ENCODE data around the gene PDGFRA.

The PDGFRA gene

GRCh38 chr4:54276641-54277430 is 47.7 kb downstream of the PDGFRA start:
- Mint-ChIP-seq H3K4me3 (no peak overlapping the region), H3K4me1 (no peaks in the 10 kb centered on the region), H3K27ac (ENCODE audit: low read depth) (no peak overlapping the region), H3K36me3 (ENCODE audit: insufficient read depth) (no peaks in the 10 kb centered on the region), H3K9me3 (no peaks in the 10 kb centered on the region), H3K27me3 (peaks cover 45% of the 10 kb centered on the region)
- no peak for ATAC-seq (replicated peaks; ENCODE audit: extremely low read depth, poor library complexity, severe bottlenecking)
- no peak for DNase-seq (ENCODE audit: low spot score in 2 of 2)

GRCh38 chr4:54277691-54278090 is 48.6 kb downstream of the PDGFRA start:
- no peak for DNase-seq (ENCODE audit: low spot score in 2 of 2)
- Mint-ChIP-seq H3K4me3 (no peak overlapping the region), H3K36me3 (ENCODE audit: insufficient read depth) (no peaks in the 10 kb centered on the region)

GRCh38 chr4:54278216-54278615 is 49.1 kb downstream of the PDGFRA start:
- Mint-ChIP-seq H3K27ac (ENCODE audit: low read depth) (no peak overlapping the region), H3K4me1 (no peaks in the 10 kb centered on the region), H3K4me3 (no peak overlapping the region), H3K27me3 (peaks cover 41% of the 10 kb centered on the region), H3K36me3 (ENCODE audit: insufficient read depth) (no peaks in the 10 kb centered on the region), H3K9me3 (no peaks in the 10 kb centered on the region)
- ATAC-seq (replicated peaks; ENCODE audit: extremely low read depth, poor library complexity, severe bottlenecking), result no peak
- no peak for DNase-seq (ENCODE audit: low spot score in 2 of 2)

More at GRCh38 chr4:54277691-54278090, 48.6 kb downstream of the PDGFRA start:
- ATAC-seq (replicated peaks; ENCODE audit: extremely low read depth, poor library complexity, severe bottlenecking), result no peak
- H3K4me1 Mint-ChIP-seq, result no peaks in the 10 kb centered on the region
- no peak overlapping the region for H3K27ac Mint-ChIP-seq (ENCODE audit: low read depth)
- H3K27me3 Mint-ChIP-seq, result peaks cover 45% of the 10 kb centered on the region
- H3K9me3 Mint-ChIP-seq, result no peaks in the 10 kb centered on the region

GRCh38 chr4:54281054-54281766 is 52.1 kb downstream of the PDGFRA start:
- H3K4me3 Mint-ChIP-seq, result no peak overlapping the region
- no peak overlapping the region for H3K27ac Mint-ChIP-seq (ENCODE audit: low read depth)
- H3K9me3 Mint-ChIP-seq, result peaks cover 7% of the 10 kb centered on the region
- peaks cover 16% of the 10 kb centered on the region for H3K27me3 Mint-ChIP-seq
- DNase-seq (ENCODE audit: low spot score in 2 of 2) (no peak), ATAC-seq (replicated peaks; ENCODE audit: extremely low read depth, poor library complexity, severe bottlenecking) (no peak)
- no peaks in the 10 kb centered on the region for H3K36me3 Mint-ChIP-seq (ENCODE audit: insufficient read depth)
- no peaks in the 10 kb centered on the region for H3K4me1 Mint-ChIP-seq

- Mint-ChIP-seq H3K9me3 (peaks cover 7% of the 10 kb centered on the region), H3K4me3 (no peak overlapping the region), H3K27me3 (peaks cover 2% of the 10 kb centered on the region), H3K4me1 (no peaks in the 10 kb centered on the region), H3K36me3 (ENCODE audit: insufficient read depth) (no peaks in the 10 kb centered on the region), H3K27ac (ENCODE audit: low read depth) (no peak overlapping the region)
- DNase-seq (ENCODE audit: low spot score in 2 of 2) (no peak), ATAC-seq (replicated peaks; ENCODE audit: extremely low read depth, poor library complexity, severe bottlenecking) (no peak)
Measured at GRCh38 chr4:54282837-54283236, 53.7 kb downstream of the PDGFRA start.

- ATAC-seq (replicated peaks; ENCODE audit: extremely low read depth, poor library complexity, severe bottlenecking), result no peak
Measured at GRCh38 chr4:54289316-54289715, 60.2 kb downstream of the PDGFRA start.

DNA sequence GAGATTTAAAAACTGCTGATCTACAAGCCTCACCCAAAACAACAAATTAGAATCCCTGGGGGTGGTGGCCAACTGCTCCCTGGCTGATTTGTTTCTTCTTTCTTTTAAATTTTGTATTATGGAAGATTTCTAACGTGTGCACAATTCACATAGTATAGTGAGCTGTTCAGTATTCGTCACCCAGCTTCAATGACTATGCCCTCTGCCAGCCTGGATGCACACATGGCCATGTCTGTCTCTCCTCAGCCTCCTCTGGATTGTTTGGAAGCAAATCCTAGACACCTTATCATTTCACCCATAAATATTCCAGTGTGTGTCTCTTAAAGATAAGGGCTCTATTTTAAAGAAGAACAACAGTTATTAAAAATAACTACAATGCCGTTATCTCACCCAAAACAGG is 61.9 kb downstream of the PDGFRA start:
- H3K4me3 Mint-ChIP-seq, result no peak overlapping the region
- no peak for ATAC-seq (replicated peaks; ENCODE audit: extremely low read depth, poor library complexity, severe bottlenecking)
- H3K4me1 Mint-ChIP-seq, result no peaks in the 10 kb centered on the region
- no peaks in the 10 kb centered on the region for H3K36me3 Mint-ChIP-seq (ENCODE audit: insufficient read depth)
- DNase-seq (ENCODE audit: low spot score in 2 of 2), result no peak
- peaks cover 35% of the 10 kb centered on the region for H3K27me3 Mint-ChIP-seq
- no peak overlapping the region for H3K27ac Mint-ChIP-seq (ENCODE audit: low read depth)
- no peaks in the 10 kb centered on the region for H3K9me3 Mint-ChIP-seq

More at GRCh38 chr4:54289316-54289715, 60.2 kb downstream of the PDGFRA start:
- no peak for DNase-seq (ENCODE audit: low spot score in 2 of 2)
- H3K36me3 Mint-ChIP-seq (ENCODE audit: insufficient read depth), result no peaks in the 10 kb centered on the region
- H3K9me3 Mint-ChIP-seq, result peaks cover 2% of the 10 kb centered on the region
- H3K27me3 Mint-ChIP-seq, result peaks cover 35% of the 10 kb centered on the region
- no peaks in the 10 kb centered on the region for H3K4me1 Mint-ChIP-seq
- no peak overlapping the region for H3K27ac Mint-ChIP-seq (ENCODE audit: low read depth)
- no peak overlapping the region for H3K4me3 Mint-ChIP-seq

- H3K36me3 Mint-ChIP-seq (ENCODE audit: insufficient read depth), result peaks cover 2% of the 10 kb centered on the region
- ATAC-seq (replicated peaks; ENCODE audit: extremely low read depth, poor library complexity, severe bottlenecking) (no peak), DNase-seq (ENCODE audit: low spot score in 2 of 2) (no peak)
- H3K27me3 Mint-ChIP-seq, result no peaks in the 10 kb centered on the region
- no peaks in the 10 kb centered on the region for H3K4me1 Mint-ChIP-seq
- H3K27ac Mint-ChIP-seq (ENCODE audit: low read depth), result no peak overlapping the region
- no peaks in the 10 kb centered on the region for H3K9me3 Mint-ChIP-seq
- H3K4me3 Mint-ChIP-seq, result no peak overlapping the region
Measured at GRCh38 chr4:54296548-54297203, 67.6 kb downstream of the PDGFRA start.

DNA sequence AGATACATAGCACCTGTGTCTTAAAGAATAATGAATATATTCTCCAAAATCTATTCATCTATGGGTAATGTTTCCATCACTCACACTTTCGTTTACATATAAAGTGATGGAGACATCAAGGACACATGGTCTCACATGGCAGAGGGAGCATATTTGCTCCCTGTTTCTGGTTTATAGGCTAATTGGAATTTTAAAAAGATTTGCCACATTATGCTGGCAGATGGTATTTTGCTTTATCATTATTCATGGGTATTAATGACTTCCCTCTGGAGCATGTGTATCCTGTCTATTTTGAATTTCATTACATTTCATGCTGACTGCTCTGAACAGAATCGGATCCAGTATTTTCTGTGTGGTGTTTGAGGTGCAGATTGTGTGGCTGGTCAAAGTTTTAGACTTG is 79.0 kb downstream of the PDGFRA start:
- Mint-ChIP-seq H3K4me3 (no peak overlapping the region), H3K36me3 (ENCODE audit: insufficient read depth) (no peaks in the 10 kb centered on the region), H3K9me3 (peaks cover 17% of the 10 kb centered on the region), H3K27ac (ENCODE audit: low read depth) (no peak overlapping the region), H3K4me1 (no peaks in the 10 kb centered on the region), H3K27me3 (no peaks in the 10 kb centered on the region)
- DNase-seq (ENCODE audit: low spot score in 2 of 2) (no peak), ATAC-seq (replicated peaks; ENCODE audit: extremely low read depth, poor library complexity, severe bottlenecking) (no peak)

- Mint-ChIP-seq H3K4me1 (no peaks in the 10 kb centered on the region), H3K4me3 (no peak overlapping the region), H3K36me3 (ENCODE audit: insufficient read depth) (no peaks in the 10 kb centered on the region), H3K27me3 (peaks cover 10% of the 10 kb centered on the region), H3K27ac (ENCODE audit: low read depth) (no peak overlapping the region), H3K9me3 (peaks cover 10% of the 10 kb centered on the region)
- ATAC-seq (replicated peaks; ENCODE audit: extremely low read depth, poor library complexity, severe bottlenecking), result peak; percentile 32
- no peak for DNase-seq (ENCODE audit: low spot score in 2 of 2)
Measured at GRCh38 chr4:54315561-54316538, 86.8 kb downstream of the PDGFRA start.

- Mint-ChIP-seq H3K27me3 (peaks cover 10% of the 10 kb centered on the region), H3K9me3 (peaks cover 10% of the 10 kb centered on the region), H3K4me3 (no peak overlapping the region), H3K4me1 (no peaks in the 10 kb centered on the region), H3K36me3 (ENCODE audit: insufficient read depth) (no peaks in the 10 kb centered on the region), H3K27ac (ENCODE audit: low read depth) (no peak overlapping the region)
- ATAC-seq (replicated peaks; ENCODE audit: extremely low read depth, poor library complexity, severe bottlenecking), result no peak
- no peak for DNase-seq (ENCODE audit: low spot score in 2 of 2)
Measured at GRCh38 chr4:54317690-54318089, 88.6 kb downstream of the PDGFRA start.

DNA sequence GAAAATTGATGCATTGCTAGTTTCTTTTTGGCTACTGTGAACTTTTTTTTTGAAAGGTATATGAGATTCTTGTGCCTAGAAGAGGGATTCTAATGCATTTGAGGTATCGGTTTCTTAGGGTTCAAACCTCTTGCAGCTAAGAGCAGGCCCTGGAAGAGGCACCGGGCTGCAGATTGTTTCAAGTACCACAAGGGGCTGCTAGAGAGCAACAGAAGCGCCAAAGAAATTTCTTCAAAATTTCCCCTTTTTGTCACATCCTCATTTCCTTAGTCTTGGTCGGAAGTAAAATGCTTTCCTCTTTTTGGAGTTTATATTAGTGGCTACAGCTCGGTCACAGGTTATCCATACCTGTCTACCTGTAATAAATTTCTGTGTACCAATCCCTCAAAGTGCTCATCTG is 89.8 kb downstream of the PDGFRA start:
- no peak for DNase-seq (ENCODE audit: low spot score in 2 of 2)
- peaks cover 10% of the 10 kb centered on the region for H3K9me3 Mint-ChIP-seq
- no peaks in the 10 kb centered on the region for H3K4me1 Mint-ChIP-seq
- H3K4me3 Mint-ChIP-seq, result no peak overlapping the region
- H3K36me3 Mint-ChIP-seq (ENCODE audit: insufficient read depth), result no peaks in the 10 kb centered on the region
- H3K27ac Mint-ChIP-seq (ENCODE audit: low read depth), result no peak overlapping the region
- ATAC-seq (replicated peaks; ENCODE audit: extremely low read depth, poor library complexity, severe bottlenecking), result no peak
- H3K27me3 Mint-ChIP-seq, result peaks cover 8% of the 10 kb centered on the region

Measured in central memory CD8-positive, alpha-beta T cell (primary cell).